Transverse colon (tissue), 4 donors: Measurements from ENCODE around the gene TSPAN9. TPM values are rescaled to one million over a fixed set of nuclear protein-coding genes. Genes with fewer than 3 reads are reported as not detected.

ENCODE experiments used
- DNase-seq: peaks from one replicate; pipeline ENCODE4 v3.0.0-alpha.2; 2019
- H3K27ac ChIP-seq, 4 donors: fragments of 200-600 bp; sonication (generic); 2 replicates each; pipeline ENCODE4 v1.5.1; 2016 to 2018; ENCODE audit warnings: inconsistent platforms in 4 of 4
- H3K27me3 ChIP-seq: fragments of 200-600 bp; sonication (generic); 2 replicates; pipeline ENCODE4 v1.5.1; 2017; ENCODE audit warnings: inconsistent platforms
- H3K36me3 ChIP-seq, 4 donors: fragments of 200-600 bp; sonication (generic); 2 replicates each; pipeline ENCODE4 v1.5.1; 2017 to 2019; ENCODE audit warnings: inconsistent platforms in 4 of 4
- H3K4me1 ChIP-seq, 4 donors: fragments of 200-600 bp; sonication (generic); 2 replicates each; pipeline ENCODE4 v1.5.1; 2017 to 2020; ENCODE audit warnings: inconsistent platforms in 4 of 4
- H3K4me3 ChIP-seq, 4 donors: fragments of 200-600 bp; sonication (generic); 1 replicate in 1 of 4; 2 replicates in 3 of 4; pipeline versions ENCODE4 v1.5.1 to v1.6.1; 2017 to 2019; ENCODE audit warnings: inconsistent platforms in 4 of 4
- H3K9me3 ChIP-seq, 2 donors: fragments of 200-600 bp; sonication (generic); 2 replicates each; pipeline ENCODE4 v1.5.1; 2017 to 2019; ENCODE audit warnings: inconsistent platforms in 2 of 2
- EP300 ChIP-seq: sonication (generic); formaldehyde crosslinking; IDR thresholded peaks from one replicate; pipeline ENCODE4 v1.6.1; 2017; ENCODE audit warnings: antibody characterized with exemption, low read depth
- POLR2A ChIP-seq: fragments of 450-650 bp; IDR thresholded peaks from one replicate; pipeline ENCODE4 v1.6.1; 2016; ENCODE audit warnings: antibody characterized with exemption, mild to moderate bottlenecking, moderate library complexity
- POLR2AphosphoS5 ChIP-seq, 3 donors: sonication (generic); formaldehyde crosslinking; IDR thresholded peaks; one replicate each; pipeline ENCODE4 v1.6.1; 2016; ENCODE audit warnings: antibody characterized with exemption in 3 of 3
- WGBS, 2 donors: methylation state at CpG; one replicate each; pipeline ENCODE4 v1.1.5; 2018; ENCODE audit warnings: low coverage in 1 of 2; 5-methylcytosine and 5-hydroxymethylcytosine counted together
- in situ Hi-C, 4 donors: fragments of 200-750 bp; cut with MboI; loops; one replicate each; pipeline versions ENCODE4 v1.15.0 to v1.15.1; 2017; ENCODE audit warnings: low sequenced_read_pairs in 3 of 4, low pct_ligation_motif_present in 1 of 4, low pct_unique_long_range_greater_than_20kb in 1 of 4
- intact Hi-C: fragments of 100-400 bp; cut with DNase I; formaldehyde crosslinking; loops from one replicate; pipeline ENCODE4 v1.15.1; 2023; ENCODE audit warnings: low total_unique reads
- total RNA-seq, 4 donors: library from RNA; depleted of rRNA; stranded (reverse); fragments of >200 nt; gene quantifications; one replicate each; pipeline ENCODE4 v1.1.0, GENCODE V29; 2016
- TF ChIP-seq, protein P1 (sequence below), 5 experiments: fragments of 200-600 bp in 3 of 5; fragments of 450-650 bp in 2 of 5; sonication (generic) in 3 of 5; IDR thresholded peaks; 1 replicate in 2 of 5; 2 replicates in 3 of 5; pipeline ENCODE4 v1.5.1; 2016 to 2017; ENCODE audit warnings: antibody characterized with exemption in 5 of 5, inconsistent platforms in 3 of 5, mild to moderate bottlenecking in 2 of 5, moderate library complexity in 1 of 5

Gene TSPAN9
- total RNA-seq, 4 donors from 2014 or later: 4.2 to 9.3 (median 6.1) TPM

DNA sequence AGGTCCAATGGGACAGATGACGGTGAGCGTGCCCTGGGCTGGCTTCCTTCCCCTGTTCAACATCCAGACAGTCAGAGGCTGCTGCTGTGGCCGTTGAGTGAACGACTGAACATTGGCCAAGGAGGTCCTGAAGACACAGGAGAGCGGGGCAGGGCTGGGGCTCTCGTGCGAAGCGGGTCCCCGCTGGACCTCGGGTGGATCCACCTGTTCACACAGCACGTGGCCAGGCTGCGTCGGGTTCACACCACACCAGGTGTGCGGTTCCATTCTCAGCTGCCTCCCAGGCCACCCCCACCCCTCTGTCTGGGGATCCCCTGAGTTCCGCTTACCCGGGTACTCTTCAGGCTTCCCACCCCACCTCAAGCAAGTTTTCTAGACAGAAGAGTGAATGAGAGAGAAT, 214.8 kb downstream of the TSPAN9 start:
- TF ChIP-seq POLR2AphosphoS5 (IDR thresholded peaks at IDR 0.05): no peak
- no peak for TF ChIP-seq EP300
- TF ChIP-seq POLR2A: no peak
- TF ChIP-seq, protein P1, sequence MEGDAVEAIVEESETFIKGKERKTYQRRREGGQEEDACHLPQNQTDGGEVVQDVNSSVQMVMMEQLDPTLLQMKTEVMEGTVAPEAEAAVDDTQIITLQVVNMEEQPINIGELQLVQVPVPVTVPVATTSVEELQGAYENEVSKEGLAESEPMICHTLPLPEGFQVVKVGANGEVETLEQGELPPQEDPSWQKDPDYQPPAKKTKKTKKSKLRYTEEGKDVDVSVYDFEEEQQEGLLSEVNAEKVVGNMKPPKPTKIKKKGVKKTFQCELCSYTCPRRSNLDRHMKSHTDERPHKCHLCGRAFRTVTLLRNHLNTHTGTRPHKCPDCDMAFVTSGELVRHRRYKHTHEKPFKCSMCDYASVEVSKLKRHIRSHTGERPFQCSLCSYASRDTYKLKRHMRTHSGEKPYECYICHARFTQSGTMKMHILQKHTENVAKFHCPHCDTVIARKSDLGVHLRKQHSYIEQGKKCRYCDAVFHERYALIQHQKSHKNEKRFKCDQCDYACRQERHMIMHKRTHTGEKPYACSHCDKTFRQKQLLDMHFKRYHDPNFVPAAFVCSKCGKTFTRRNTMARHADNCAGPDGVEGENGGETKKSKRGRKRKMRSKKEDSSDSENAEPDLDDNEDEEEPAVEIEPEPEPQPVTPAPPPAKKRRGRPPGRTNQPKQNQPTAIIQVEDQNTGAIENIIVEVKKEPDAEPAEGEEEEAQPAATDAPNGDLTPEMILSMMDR (IDR thresholded peaks at IDR 0.05): no peak
- in situ Hi-C loops: loop anchor here (10.0 to 25.0 kb wide), 3 partner anchors 495 to 513 kb away; no protein-coding TSS in a partner anchor
- WGBS, 2 donors: 95% methylated on average over 16 of the region's 16 CpGs; no CpG with 5 or more reads in 1 of the 2 donors

DNA sequence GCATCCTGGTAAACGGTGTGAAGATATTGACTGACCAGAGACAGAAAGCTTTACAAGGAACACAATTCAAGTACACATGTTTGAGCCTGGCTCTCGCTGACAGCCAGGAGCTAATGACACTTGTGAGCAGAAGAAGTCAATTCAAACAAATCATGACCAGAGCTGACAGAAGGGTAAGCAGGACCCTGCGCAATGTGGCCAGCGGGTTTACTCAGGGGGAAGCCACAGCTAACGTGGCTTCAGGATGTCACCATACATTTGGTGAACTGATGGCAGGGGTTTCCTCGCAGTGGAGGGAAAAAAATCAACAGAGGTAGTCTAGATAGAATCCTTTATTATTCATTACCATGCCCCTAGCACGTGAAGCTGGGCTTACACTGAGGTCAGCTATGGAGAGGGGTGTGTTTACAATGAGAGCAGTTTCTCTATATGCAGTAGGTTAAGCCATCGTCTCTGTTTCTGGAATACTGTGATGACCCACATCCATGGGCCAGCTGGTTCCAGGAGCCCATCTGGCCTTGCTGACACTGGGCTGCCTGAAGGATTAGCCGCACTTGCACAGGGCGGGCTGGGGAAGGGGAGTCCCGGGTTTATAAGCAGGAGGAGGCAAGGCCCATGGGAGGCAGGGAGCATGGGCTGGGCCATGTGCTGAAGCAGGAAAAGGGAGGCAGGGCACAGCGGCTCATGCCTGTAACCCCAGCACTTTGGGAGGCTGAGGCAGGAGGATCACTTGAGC, 215.7 kb downstream of the TSPAN9 start:
- WGBS, 2 donors: 67 to 83% methylated on average over 1 to 12 of the region's 12 CpGs
- H3K27me3 ChIP-seq: peaks cover under 1% of the 10 kb centered on the region
- no peak overlapping the region for H3K27ac ChIP-seq
- in situ Hi-C loops: loop anchor here (10.0 to 25.0 kb wide), 3 partner anchors 494 to 512 kb away; no protein-coding TSS in a partner anchor
- no peak for TF ChIP-seq EP300
- TF ChIP-seq, protein P1 (IDR thresholded peaks at IDR 0.05): no peak
- no peak for TF ChIP-seq POLR2A
- TF ChIP-seq POLR2AphosphoS5 (IDR thresholded peaks at IDR 0.05): no peak
- intact Hi-C loops: no loop called here
- DNase-seq: no peak
- no peak overlapping the region for H3K4me3 ChIP-seq
- H3K4me1 ChIP-seq: no peaks in the 10 kb centered on the region
- no peaks in the 10 kb centered on the region for H3K9me3 ChIP-seq
- no peaks in the 10 kb centered on the region for H3K36me3 ChIP-seq

More for the DNA sequence above, 214.8 kb downstream of the TSPAN9 start:
- H3K27ac ChIP-seq: no peak overlapping the region
- no peak for DNase-seq
- H3K4me1 ChIP-seq: no peaks in the 10 kb centered on the region
- H3K4me3 ChIP-seq: no peak overlapping the region
- no peaks in the 10 kb centered on the region for H3K36me3 ChIP-seq
- H3K27me3 ChIP-seq: no peaks in the 10 kb centered on the region
- intact Hi-C loops: no loop called here
- no peaks in the 10 kb centered on the region for H3K9me3 ChIP-seq

DNA sequence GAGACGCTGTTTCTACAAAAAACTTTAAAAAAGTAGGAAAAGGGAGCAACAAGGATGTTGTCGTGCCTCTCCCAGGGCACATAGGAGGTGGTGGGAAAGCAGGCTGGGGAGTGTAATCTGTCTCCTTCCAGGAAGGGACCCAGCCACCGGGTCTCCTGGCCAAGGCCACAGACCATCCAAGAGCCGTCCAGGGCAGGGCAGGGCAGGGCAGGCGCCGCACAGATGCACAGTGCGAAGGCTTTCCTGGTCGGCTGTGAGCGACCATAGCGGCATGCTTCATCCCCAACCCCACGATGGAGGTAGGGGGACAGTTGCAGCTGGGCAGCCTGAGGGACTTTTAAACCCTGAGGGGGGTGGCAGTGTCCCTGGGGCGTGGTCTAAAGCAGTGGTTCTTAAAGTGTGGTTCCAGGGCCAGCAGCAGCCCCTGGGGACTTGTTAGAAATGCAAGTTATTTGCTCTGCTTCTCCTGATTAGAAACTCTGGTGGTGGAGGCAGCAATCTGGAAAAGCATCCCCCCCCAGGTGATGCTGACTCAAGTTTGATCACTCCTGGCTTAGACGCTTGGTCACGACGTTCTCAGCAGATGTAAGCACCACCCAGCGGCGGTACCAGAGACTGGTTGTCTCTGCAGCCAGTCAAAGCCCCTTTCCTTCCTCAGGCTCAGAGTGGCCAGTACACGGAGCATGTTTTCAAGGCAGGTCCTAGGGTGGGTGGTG, 216.4 kb downstream of the TSPAN9 start:
- DNase-seq: no peak
- TF ChIP-seq EP300: no peak
- TF ChIP-seq POLR2A: no peak
- TF ChIP-seq, protein P1 (IDR thresholded peaks at IDR 0.05): no peak
- TF ChIP-seq POLR2AphosphoS5 (IDR thresholded peaks at IDR 0.05): no peak
- Histone ChIP-seq H3K27me3 (peaks cover 8% of the 10 kb centered on the region), H3K4me3 (no peak overlapping the region), H3K27ac (no peak overlapping the region), H3K36me3 (no peaks in the 10 kb centered on the region), H3K4me1 (no peaks in the 10 kb centered on the region), H3K9me3 (no peaks in the 10 kb centered on the region)
- WGBS, 2 donors: 40 to 67% methylated on average over 1 to 18 of the region's 18 CpGs
- intact Hi-C loops: no loop called here
- in situ Hi-C loops: loop anchor here (10.0 to 25.0 kb wide), 3 partner anchors 494 to 511 kb away; no protein-coding TSS in a partner anchor

DNA sequence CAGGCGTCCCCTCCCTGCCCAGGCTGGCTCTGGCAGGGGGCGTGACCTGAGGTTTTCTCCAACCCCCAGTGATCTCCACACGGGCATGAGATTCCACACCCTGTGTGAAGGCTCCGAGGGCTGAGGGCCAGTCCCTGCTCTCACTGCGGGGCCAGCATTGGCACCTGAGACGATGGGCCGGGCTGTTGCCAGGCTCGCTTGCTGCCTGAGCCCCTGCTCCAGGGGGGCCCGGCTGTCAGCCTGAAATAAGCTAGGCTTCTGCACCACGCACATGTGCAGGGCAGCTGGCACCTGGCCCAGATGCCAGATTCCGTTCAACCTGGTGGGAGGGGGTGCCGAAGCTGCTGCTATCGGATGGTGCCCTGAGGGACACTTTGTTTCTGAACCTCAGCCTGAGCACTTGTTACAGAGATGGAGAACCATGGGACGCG, 217.3 kb downstream of the TSPAN9 start:
- in situ Hi-C loops (loop anchor here (10.0 to 25.0 kb wide), 3 partner anchors 493 to 510 kb away; no protein-coding TSS in a partner anchor), intact Hi-C loops (no loop called here)
- Histone ChIP-seq H3K4me3 (no peak overlapping the region), H3K27me3 (peaks cover 8% of the 10 kb centered on the region), H3K27ac (no peak overlapping the region), H3K9me3 (no peaks in the 10 kb centered on the region), H3K4me1 (no peaks in the 10 kb centered on the region), H3K36me3 (no peaks in the 10 kb centered on the region)
- no peak for DNase-seq
- TF ChIP-seq POLR2A (no peak), POLR2AphosphoS5 (IDR thresholded peaks at IDR 0.05) (no peak), EP300 (no peak)
- TF ChIP-seq, protein P1 (IDR thresholded peaks at IDR 0.05): no peak
- 79% methylated on average over 13 of the region's 15 CpGs; no CpG with 5 or more reads in 1 of the 2 donors for WGBS, 2 donors
